Measurements from ENCODE around the gene PARD6G.
"Not testable (repeated sequence)": the region's sequence is repeated elsewhere in the genome, so short reads cannot be mapped to it uniquely, and the experiment has no call there.

Gene PARD6G, protein sequence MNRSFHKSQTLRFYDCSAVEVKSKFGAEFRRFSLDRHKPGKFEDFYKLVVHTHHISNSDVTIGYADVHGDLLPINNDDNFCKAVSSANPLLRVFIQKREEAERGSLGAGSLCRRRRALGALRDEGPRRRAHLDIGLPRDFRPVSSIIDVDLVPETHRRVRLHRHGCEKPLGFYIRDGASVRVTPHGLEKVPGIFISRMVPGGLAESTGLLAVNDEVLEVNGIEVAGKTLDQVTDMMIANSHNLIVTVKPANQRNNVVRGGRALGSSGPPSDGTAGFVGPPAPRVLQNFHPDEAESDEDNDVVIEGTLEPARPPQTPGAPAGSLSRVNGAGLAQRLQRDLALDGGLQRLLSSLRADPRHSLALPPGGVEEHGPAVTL

DNA sequence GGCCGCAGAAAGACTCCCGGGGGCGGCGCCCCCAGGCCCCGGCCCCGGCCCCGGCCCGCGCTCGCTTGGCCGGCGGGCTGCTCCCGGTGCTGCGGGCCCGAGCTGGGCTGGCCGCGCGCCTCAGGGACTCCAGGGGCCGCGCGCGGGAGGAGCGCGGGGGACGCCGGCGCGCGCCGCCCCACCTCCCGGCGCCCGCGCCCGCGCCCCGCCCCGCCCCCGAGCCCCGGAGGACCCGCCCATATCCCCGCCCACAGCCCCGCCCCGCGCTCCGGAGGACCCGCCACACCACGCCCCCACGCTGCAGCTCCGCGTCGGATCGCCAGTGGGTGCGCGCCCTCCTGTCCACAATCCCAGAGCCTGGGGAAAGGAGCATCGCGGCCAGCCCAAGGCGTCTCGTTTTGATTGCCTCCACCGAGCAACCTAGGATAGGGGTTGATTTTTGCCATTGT, at the start of gene PARD6G:
PARD6G (minus strand) TSS at position 122 of the 449 bp plus-strand sequence. CDS start 166 bp downstream, outside the sequence.
- DNase-seq (ENCODE audit: low spot score), result peak; percentile 92

DNA sequence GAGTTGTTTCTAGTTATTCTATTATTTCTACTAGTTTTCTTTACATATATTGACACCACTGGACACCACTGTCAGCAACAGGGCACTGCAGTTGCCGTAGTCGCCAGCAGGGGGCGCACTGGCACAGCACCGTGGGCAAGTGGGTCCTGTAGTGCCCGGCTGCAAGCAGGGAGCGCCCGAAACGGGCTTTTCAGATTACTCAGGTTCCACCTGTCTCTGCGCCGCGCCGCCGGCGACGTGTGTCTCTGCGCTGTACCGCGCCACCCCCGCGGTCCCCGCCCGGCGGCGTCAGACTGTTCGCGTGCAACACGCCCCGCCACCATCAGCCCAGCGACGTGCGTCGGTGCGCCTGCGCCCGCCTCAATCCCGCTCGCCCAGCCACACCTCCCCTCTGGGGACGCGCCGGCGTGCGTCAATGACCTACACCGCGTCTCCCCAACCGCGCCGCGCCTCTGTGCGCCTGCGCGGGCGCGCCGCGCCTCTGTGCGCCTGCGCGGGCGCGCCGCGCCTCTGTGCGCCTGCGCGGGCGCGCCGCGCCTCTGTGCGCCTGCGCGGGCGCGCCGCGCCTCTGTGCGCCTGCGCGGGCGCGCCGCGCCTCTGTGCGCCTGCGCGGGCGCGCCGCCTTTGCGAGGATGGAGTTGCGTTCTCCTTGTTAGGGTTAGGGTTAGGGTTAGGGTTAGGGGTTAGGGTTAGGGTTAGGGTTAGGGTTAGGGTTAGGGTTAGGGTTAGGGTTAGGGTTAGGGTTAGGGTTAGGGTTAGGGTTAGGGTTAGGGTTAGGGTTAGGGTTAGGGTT, 15.1 kb upstream of the PARD6G start:
- DNase-seq (ENCODE audit: low spot score), result not testable (repeated sequence)

DNA sequence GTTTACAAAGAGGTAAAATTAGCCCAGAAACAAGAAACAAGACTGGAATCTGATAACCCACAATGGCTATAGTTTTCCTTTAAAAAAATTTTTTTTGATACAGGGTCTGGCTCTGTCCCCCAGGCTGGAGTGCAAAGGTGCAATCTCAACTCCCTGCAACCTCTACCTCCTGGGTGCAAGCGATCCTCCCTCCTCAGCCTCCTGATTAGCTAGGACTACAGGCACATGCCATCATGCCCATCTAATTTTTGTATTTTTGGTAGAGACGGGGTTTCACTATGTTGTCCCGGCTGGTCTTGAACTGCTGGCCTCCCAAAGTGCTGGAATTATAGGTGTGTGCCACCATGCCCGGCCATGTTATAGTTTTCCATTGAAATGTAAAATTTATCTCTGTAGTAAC, 12.3 kb upstream of the PARD6G start:
- no peak for DNase-seq (ENCODE audit: low spot score)

DNA sequence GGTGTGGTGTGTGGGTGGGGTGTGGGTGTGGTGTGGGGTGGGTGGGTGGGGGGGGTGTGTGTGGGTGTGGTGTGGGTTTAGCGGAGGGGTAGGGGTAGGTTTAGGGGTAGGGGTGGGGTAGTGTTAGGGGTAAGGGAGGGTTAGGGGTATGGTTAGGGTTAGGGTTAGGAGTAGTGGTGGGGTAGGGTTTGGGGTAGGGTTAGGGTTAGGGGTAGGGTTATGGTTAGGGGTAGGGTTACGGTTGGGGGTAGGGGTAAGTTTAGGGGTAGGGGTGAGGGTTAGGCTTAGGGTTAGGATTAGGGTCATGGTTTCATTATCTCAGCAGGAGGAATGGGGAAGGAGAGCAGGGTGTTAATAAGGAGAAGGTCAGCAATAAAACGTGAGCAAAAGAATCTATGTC, 11.3 kb upstream of the PARD6G start:
- no peak for DNase-seq (ENCODE audit: low spot score)

DNA sequence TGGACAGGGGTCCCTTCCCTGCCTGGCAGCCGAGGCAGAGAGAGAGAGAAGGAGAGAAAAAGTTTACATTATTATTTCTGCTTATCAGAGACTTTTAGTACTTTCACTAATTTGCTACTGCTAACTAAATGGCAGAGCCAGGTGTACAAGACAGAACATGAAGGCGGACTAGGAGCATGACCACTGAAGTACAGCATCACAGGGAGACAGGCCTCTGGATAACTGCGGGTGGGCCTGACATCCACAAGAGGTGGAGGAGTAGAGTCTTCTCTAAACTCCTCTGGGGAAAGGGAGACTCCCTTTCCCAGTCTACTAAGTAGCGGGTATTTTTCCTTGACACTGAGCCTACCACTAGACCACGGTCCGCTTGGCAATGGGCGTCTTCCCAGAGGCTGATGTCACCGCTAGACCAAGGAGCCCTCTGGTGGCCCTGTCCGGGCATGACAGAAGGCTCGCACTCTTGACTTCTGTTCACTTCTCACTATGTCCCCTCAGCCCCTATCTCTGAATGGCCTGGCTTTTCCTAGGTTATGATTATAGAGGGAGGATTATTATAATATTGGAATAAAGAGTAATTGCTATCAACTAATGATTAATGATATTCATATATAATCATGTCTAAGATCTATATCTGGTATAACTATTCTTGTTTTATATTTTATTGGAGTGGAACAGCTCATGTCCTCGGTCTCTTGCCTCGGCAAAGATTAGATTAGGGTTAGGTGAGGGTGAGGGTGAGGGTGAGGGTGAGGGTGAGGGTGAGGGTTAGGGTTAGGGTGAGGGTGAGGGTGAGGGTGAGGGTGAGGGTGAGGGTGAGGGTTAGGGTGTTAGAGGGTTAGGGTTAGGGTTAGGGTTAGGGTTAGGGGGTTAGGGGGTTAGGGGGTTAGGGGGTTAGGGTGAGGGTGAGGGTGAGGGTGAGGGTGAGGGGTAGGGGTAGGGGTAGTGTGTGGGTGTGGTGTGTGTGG, 10.5 kb upstream of the PARD6G start:
- not testable (repeated sequence) for DNase-seq (ENCODE audit: low spot score)

DNA sequence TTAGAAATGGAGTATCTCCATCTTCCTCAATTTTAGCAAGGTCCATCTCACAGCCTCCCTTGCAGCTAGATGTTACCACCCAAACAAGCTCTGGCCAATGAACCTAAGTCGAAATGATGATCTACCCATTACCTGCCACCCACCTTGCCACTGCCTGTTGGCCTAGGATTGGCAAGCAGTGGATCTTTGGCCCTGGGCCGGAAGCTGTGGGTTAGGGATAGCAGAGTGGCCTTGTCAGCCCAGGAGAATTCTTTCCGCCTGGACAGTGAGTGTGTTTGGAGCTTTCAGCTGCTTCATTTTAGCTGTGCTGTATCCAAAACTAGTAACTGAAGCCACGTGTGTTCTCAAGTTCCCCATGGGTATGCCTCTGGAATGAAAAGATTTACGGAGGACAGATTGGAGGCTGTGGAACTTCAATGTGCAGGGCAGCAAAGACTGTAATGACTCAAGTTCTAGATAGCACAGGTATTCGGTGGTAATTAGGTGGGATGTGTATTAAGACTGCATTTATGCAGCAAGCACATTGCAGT, 7.7 kb upstream of the PARD6G start:
- DNase-seq (ENCODE audit: low spot score), result no peak

DNA sequence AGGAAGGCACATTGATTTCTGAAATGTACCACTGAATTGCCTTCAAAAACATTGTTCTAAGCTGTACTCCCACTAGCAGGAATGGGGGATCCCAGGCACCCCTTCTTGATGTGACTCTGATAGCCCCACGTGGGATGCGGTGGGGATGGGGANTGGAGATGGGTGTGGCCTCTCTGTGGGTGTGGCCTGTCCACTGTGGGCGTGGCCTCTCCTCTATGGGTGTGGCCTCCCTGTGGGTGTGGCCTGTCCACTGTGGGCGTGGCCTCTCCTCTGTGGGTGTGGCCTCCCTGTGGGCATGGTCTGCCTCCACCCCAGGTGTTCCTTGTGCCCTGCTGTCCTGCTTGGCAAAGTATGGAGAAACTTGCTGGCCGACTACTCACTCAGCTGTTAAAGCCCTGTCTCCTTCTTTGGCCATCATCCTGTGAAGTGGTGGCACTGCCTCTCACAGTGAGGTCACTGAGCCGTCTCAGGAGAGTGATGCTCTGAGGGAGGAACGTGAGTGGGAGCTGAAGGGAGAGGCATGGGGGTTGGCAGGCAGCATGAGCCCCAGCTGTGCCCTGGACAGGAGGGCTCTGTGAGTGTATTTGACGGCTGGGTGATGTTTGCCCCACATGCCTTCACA, 6.7 kb upstream of the PARD6G start:
- no peak for DNase-seq (ENCODE audit: low spot score)

DNA sequence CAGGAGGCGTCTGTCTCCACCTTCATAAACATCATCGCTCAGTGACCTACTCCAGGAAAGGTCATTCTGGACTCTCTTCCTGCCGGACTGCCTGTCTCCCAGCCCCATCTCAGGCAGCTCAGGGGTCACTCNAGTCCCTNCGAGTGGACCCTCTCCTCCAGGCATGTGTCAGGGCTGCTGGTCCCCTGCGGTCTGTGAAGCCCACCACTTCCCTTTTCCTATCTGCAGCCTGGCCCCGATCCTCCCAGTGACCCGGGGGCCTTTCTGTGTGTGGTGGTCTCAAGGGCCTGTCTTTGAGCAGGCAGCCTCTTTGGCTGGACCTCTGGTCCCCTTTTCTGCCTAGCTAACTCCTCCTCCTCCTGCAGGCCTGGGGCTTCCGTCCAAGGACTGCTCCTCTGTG, 5.9 kb upstream of the PARD6G start:
- DNase-seq (ENCODE audit: low spot score), result no peak

DNA sequence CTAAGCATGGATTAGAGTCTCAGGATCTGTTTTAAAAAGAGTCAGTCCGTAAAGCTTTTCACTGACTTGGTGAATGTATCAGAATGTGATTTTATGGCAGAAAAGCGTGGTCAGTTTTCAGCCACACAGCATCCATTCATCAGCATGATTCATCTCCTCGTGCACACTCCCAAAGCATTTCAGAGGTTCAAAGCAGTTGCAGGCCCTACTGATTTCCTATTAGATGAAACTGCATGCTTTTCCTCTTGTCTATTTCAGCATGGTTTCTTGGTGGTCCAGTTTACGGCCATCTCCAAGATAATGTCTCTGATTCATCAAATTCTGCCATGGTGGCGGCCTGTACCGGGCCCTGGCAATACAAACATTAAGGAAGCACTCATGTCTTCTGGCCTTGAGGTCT, 4.8 kb upstream of the PARD6G start:
- no peak for DNase-seq (ENCODE audit: low spot score)

DNA sequence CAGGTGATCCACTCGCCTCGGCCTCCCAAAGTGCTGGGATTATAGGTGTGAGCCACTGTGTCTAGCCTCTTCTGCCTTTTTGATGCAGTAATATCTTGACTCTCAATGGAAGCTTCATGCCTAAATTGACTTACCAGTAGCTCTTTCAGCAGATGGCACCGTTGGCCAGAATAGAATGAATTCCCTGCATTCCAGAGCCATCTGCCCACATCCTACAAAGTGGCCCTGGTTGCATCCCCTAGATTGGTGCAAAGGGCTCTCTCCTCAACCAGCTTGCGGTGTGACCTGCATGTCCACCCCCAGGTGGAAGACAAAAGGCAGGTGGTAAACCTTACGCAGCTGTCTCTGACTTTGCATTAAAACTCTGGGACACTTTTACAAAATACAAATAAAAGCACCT, 4.4 kb upstream of the PARD6G start:
- DNase-seq (ENCODE audit: low spot score), result no peak

DNA sequence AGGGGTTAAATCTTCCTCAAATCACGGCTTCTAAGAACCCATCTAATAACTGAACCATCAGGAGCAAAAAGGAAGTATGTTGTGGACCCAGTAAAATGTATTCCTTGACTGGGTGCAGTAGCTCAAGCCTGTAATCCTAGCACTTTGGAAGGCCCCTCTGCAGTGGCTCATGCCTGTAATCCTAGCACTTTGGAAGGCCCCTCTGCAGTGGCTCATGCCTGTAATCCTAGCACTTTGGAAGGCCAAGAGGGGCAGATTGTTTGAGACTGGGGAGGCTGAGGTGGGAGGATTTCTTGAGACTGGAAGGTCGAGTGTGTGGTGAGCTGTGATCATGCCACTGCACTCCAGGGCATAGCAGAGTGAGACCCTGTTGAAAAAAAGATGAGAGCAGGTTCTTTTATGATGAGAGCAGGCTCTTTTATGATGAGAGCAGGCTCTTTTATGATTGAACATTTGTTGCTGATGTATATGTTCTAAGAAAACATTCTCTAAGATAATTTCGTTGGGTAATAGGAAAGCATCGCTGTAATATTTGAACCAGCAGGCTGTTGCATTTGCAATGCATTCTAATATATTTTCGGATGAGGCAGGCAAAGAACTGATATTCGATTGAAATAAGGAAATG, 3.5 kb upstream of the PARD6G start:
- no peak for DNase-seq (ENCODE audit: low spot score)

DNA sequence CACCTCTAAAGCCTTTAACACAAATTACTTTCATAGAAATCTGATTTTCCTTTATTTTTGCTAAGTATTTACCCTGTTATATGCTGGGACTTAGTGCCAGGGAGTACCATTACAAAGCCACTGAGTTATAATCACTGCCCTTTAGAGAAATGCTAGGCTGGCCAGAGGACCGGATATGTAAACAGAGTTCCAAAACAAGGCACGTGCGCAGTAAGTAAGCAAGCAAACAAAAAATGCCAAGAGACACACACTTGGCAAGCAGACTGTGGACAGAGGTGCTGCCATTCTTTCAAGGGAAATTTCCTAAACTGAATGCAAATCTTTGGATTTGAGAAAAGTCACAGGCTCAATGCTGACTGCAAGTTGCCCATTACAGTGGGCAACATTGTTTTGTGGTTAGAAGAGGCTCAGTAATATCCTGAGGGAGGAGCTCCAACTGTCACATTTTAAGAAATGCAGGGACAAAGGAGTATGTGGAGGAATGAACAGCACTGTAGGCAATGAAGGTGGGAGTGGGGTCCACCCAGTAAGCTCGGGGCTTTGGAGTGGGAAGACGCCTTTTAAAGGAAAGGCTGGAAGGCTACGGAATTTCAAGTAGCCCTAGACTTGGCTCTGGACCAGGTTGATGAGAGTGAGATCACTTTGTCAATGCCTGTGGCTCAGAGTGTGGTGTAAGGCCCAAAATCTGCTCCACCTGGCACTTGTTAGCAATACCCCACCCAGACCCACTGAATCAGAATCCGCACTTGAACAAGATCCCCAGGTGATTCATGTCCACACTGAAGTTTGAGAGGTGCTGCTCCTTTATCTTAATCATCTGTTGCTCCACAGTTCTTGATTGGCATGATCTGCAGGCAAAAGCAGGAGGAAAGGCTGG, 2.1 kb upstream of the PARD6G start:
- no peak for DNase-seq (ENCODE audit: low spot score)

DNA sequence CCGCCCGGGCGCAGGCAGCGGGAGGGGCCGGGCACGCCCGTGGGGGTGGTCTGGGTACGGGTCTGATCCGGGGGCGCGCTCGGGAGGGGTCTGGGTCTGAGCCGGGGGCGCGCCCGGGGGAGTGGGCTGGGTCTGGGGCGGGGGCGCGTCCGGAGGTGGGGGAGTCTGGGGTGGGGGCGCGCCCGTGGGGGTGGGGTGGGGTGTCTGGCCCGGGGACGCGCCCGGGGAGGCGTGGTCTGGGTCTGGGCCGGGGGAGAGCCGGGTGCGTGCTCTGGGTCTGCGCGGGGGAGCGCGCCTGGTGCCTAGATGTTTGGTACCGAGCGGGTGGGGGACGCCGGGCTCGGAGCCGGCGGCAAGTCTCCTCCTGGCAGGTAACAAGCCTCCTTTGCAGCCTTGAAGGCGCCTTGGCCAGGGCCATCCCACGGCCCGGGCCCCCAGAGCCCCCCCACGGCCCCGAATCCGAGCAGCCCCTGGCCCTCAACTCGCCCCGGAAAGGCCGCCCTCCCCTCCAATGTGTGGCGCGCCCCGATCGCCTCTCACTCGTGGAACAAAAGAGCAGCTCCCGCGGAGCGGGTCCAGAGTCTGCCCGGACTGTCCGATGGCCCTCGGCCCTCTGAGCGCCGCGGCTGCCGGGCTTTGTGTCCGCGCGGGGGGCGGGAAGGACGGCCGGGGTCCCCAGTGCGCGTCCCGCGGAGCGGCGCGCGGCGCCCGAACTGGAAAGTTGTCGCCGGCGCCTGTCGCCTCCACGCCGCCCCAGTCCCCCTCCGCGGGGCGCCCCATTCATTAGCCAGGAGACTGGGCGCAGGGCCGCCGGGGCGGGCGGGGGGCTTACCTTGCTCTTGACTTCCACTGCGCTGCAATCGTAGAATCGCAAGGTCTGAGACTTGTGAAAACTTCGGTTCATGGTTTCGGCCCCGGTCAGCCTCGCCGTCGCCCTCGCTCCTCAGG, 595 bp downstream of the PARD6G start:
- no peak for DNase-seq (ENCODE audit: low spot score)

DNA sequence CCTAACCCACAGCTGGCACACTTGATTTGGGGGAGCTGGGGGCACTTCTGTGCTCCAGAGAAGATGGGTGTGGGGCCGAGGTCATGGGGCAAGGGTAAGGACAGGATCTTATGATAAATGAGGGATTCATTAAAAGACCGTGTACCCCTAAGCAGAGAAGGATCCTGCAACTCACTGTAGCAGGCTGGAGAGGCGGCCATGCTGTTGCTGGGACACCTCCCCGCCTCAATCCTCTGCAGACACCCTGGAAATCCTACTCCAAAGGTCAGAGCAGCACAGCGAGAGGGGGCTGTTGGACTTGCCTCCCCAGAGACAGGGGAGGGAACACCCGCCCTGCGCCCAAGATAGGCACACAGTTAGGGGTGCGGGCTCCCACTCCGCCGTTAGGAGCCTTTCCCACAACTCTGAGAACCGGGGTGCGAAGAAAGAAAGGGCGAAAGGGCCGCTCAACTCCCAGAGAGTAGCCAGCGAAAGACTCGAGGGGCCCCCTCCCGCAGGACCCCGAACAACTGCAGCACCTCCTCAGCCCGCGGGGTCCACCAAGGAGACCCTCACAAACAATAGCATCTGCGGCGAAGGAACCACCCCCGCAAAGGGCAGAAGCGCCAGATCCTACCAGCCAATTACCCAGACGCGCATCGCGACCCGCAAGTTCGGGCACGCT, 1.4 kb downstream of the PARD6G start:
- DNase-seq (ENCODE audit: low spot score), result no peak

DNA sequence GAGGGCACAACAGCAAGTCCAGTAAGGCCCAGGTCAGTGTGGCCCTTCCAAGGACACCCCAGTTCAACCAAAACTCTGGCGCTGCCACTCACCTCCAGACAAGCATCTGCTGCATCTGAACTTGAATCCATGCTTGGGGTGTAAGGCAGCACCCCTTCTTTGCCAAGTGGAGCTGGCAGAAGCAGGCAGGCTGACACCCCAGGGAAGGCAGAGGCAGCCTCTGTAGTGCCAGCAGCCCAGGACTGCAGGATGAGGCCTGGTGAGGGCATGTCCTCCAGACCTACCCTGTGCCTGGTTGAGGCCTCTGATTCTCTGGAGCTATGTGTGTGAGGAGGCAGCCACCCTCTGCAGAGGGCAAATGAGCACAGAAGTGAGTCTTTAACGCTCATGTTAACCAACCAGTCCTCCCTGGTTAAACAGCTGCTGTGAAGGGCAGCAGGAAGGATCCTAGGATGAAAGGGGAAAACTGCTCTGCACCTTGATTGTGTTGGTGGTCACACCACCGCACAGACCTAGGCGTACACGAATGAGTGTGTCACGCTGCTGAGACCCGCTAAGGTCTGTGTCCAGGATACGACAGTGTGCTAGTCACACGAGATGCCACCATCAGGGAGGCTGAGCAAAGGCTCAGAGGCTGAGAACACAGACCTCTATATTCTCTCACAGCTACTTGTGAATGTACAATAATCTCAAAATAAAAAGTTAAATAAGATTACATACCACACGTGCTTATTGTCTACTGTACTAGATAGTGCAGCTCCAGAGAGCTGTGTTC, 2.2 kb downstream of the PARD6G start:
- no peak for DNase-seq (ENCODE audit: low spot score)

DNA sequence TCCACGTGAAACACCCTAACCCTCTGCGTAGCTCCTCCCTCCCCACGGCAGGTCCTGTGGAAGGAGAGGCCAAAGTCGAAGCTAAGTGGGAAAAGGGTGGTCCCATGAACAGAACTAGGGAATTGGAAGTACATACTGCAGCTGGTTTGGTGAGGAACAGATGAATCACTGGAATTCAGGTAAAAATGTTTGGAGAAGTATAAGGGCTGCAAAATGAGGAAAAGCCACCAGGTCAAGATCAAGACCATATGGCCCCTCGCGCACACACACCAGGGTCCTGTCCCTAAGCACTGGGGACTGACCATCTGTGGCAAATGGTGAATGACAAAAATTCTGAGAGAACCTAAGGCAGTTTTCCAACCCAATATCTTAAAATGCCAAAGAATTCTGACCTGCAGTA, 3.1 kb downstream of the PARD6G start:
- no peak for DNase-seq (ENCODE audit: low spot score)

DNA sequence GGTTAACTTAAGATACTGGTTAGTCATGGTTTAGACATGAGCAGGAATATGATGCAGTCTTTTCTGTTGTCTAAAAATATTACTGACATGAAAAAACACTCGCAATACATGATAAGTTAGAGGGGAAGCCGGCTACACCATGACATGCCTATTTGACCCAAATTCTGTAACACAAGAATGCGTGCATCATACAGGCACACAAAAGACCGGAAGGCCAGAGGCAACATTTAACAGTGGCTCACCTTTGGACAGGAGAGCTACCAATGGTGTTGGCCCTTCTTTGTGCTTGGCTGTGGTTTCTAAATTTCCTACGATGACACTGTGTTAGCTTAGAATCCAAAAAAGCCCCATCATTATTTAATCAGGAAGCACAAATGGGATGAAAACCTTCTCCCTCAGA, 4.1 kb downstream of the PARD6G start:
- no peak for DNase-seq (ENCODE audit: low spot score)

Measured in left forelimb (tissue), 1 donor.